GM21528 (cell line): Measurements from ENCODE around the gene EXOSC6.
A peak's percentile ranks its signal among the peaks of the same experiment; 100 is the strongest.
"Not testable (repeated sequence)": the region's sequence is repeated elsewhere in the genome, so short reads cannot be mapped to it uniquely, and the experiment has no call there.

Experiments used
- ATAC-seq: cut with Tn5 transposase; IDR thresholded peaks from one replicate; pipeline ENCODE4 v1.9.1; 2021; ENCODE audit warnings: mild to moderate bottlenecking, moderate library complexity; ENCODE audit not compliant: unreplicated experiment, low FRiP score

EXOSC6 gene

GRCh38 chr16:70251629-70252354, at the start of gene EXOSC6:
Gene EXOSC6, minus strand, starts transcription at chr16:70251940. Its CDS starts 40 bp downstream, at chr16:70251900.
- peak; percentile 78 for ATAC-seq

- ATAC-seq = no peak
These were observed 49.4 kb upstream of the EXOSC6 start for GRCh38 chr16:70301121-70301520.

- ATAC-seq = peak; percentile 67
These were observed 47.5 kb upstream of the EXOSC6 start, which contains the start of gene DDX19B for GRCh38 chr16:70298988-70299938. Gene DDX19B, plus strand, starts transcription at chr16:70299186. Its CDS starts 112 bp downstream, at chr16:70299298.

GRCh38 chr16:70295634-70296033, 43.9 kb upstream of the EXOSC6 start:
- ATAC-seq = no peak

- no peak for ATAC-seq
These were observed 42.8 kb upstream of the EXOSC6 start for GRCh38 chr16:70294385-70295025.

GRCh38 chr16:70292148-70292547, 40.4 kb upstream of the EXOSC6 start:
- not testable (repeated sequence) for ATAC-seq

GRCh38 chr16:70290949-70291519, 39.3 kb upstream of the EXOSC6 start:
- ATAC-seq = no peak

- peak; percentile 94 for ATAC-seq
These were observed 37.7 kb upstream of the EXOSC6 start, which contains the start of gene AARS1 for GRCh38 chr16:70289229-70290094. Gene AARS1, minus strand, starts transcription at chr16:70289506. Its CDS starts 6,743 bp downstream, at chr16:70282763.

GRCh38 chr16:70287304-70287971, 35.7 kb upstream of the EXOSC6 start:
- ATAC-seq = not testable (repeated sequence)

GRCh38 chr16:70276392-70276791, 24.7 kb upstream of the EXOSC6 start:
- no peak for ATAC-seq

GRCh38 chr16:70271696-70272095, 20.0 kb upstream of the EXOSC6 start:
- no peak for ATAC-seq

- ATAC-seq = no peak
These were observed 18.4 kb upstream of the EXOSC6 start for GRCh38 chr16:70270176-70270575.

- ATAC-seq = no peak
These were observed 17.7 kb upstream of the EXOSC6 start for GRCh38 chr16:70269471-70269870.

GRCh38 chr16:70267922-70268321, 16.2 kb upstream of the EXOSC6 start:
- ATAC-seq = not testable (repeated sequence)

- no peak for ATAC-seq
These were observed 15.8 kb upstream of the EXOSC6 start for GRCh38 chr16:70267516-70267915.

GRCh38 chr16:70259903-70260302, 8.2 kb upstream of the EXOSC6 start:
- ATAC-seq = not testable (repeated sequence)

GRCh38 chr16:70258946-70259345, 7.2 kb upstream of the EXOSC6 start:
- no peak for ATAC-seq

GRCh38 chr16:70258065-70258464, 6.3 kb upstream of the EXOSC6 start:
- no peak for ATAC-seq

- no peak for ATAC-seq
These were observed 5.7 kb upstream of the EXOSC6 start for GRCh38 chr16:70257391-70257790.
